DND-41 (cell line): ENCODE data around the gene RASSF7.

Experiments used
- EZH2 ChIP-seq: IDR thresholded peaks from 3 replicates; pipeline ENCODE4 v1.6.1; 2012; ENCODE audit warnings: borderline replicate concordance, low read depth, mild to moderate bottlenecking, moderate library complexity, low read length, inconsistent platforms; ENCODE audit not compliant: severe bottlenecking
- TF ChIP-seq, protein P1 (sequence below): IDR thresholded peaks from 2 replicates; pipeline ENCODE4 v1.5.1; 2012; ENCODE audit warnings: borderline replicate concordance, low read length, moderate library complexity, mild to moderate bottlenecking; ENCODE audit not compliant: poor library complexity, severe bottlenecking; ENCODE audit errors: extremely low read depth

DNA sequence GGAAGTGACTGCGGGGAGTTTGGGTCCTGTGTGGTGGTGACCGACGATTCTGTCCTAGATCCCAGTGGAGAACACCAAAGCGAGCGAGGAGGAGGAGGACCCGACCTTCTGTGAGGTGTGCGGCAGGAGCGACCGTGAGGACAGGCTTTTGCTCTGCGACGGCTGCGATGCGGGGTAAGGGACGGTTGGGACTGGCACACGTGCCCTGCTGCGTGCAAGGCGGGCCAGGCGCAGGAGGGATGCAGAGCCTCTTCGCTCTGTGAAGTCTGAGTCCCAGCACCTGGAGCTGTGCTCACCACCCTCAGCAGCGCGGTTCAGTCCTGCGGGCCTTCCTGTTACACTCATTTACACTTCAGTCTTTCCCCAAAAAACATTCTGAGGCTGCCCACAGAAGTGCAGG, 31.7 kb downstream of the RASSF7 start:
- TF ChIP-seq, protein P1, sequence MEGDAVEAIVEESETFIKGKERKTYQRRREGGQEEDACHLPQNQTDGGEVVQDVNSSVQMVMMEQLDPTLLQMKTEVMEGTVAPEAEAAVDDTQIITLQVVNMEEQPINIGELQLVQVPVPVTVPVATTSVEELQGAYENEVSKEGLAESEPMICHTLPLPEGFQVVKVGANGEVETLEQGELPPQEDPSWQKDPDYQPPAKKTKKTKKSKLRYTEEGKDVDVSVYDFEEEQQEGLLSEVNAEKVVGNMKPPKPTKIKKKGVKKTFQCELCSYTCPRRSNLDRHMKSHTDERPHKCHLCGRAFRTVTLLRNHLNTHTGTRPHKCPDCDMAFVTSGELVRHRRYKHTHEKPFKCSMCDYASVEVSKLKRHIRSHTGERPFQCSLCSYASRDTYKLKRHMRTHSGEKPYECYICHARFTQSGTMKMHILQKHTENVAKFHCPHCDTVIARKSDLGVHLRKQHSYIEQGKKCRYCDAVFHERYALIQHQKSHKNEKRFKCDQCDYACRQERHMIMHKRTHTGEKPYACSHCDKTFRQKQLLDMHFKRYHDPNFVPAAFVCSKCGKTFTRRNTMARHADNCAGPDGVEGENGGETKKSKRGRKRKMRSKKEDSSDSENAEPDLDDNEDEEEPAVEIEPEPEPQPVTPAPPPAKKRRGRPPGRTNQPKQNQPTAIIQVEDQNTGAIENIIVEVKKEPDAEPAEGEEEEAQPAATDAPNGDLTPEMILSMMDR: no peak
- TF ChIP-seq EZH2: no peak
